HG03060 (cell line): Measurements from ENCODE around the gene GLRX3.

Source experiments
- ATAC-seq: cut with Tn5 transposase; IDR thresholded peaks from one replicate; pipeline ENCODE4 v1.9.1; 2021; ENCODE audit warnings: low read depth, moderate number of reproducible peaks; ENCODE audit not compliant: unreplicated experiment

The GLRX3 gene

DNA sequence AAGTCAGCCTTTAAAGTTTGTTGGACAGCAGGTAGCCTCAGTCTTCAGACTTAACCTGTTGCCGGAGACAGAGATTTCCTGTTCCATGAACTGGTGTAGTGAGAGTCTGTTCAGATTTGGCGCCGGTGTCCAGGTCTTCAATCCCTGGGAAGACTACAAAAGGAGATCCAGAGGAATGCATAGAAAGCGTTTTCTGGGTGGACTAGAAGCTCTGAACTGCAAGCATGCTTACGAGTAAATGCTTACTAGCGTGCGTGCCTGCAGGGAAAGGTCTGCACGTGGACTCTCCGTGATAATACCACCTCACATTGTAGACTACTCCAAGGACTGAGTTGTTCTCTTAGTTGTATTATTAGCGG lies 878 bp downstream of the GLRX3 start:
- ATAC-seq: no peak

DNA sequence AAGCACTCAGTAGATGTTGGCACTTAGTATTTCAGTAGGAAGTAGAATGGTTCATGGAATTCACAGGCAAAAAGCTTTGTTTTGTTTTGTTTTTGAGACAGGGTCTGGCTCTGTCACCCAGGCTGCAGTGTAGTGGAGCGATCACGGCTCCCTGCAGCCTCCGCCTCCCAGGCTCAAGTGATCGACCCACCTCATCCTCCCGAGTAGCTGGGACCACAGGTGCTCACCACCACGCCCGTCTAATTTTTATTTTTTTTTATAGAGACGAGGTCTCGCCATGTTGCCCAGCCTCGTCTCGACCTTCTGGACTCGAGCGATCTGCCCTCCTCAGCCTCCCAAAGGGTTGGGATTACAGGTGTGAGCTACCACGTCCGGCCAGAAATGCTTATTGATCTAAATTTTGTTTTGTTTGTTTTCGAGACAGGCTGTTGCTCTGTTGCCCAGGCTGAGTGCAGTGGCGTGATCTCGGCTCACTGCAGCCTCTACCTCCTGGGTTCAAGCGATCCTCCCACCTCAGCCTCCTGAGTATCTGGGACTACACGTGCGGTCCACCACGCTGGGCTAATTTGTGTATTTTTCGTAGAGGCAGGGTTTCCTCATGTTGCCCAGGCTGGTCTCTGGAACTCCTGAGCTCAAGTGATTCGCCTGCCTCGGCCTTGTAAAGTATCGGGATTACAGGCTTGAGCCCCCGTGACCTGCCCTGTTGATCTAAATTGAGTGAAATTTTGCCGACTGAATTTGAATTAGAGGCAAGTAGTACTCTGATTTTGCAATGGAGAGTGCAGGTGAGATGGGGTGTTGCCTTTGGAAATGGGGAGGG lies 1.7 kb downstream of the GLRX3 start:
- ATAC-seq: no peak

GRCh38 chr10:130138479-130138866 lies 2.3 kb downstream of the GLRX3 start:
- no peak for ATAC-seq

- no peak for ATAC-seq
Observed at GRCh38 chr10:130140425-130140824, 4.2 kb downstream of the GLRX3 start.

- no peak for ATAC-seq
Observed at GRCh38 chr10:130141038-130141437, 4.8 kb downstream of the GLRX3 start.

DNA sequence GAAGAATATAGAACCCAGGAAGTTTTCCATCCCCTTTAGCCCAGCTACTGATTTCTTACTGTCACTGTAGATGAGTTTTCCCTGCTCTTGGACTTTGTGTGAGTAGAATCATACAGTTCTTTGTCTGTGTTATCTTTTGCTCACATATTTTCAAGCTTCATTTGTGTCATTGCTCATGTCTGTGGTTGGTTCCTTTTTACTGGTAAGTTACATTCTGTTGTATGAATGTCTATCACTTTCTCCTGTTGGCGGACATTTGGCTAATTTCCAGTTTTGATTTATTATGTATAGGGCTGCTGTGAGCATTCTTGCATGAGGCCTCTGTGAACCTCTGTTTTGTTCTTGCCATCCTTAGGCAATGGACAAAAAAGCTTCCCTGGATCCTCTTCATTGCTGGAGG lies 5.3 kb downstream of the GLRX3 start:
- peak; percentile 33 for ATAC-seq

DNA sequence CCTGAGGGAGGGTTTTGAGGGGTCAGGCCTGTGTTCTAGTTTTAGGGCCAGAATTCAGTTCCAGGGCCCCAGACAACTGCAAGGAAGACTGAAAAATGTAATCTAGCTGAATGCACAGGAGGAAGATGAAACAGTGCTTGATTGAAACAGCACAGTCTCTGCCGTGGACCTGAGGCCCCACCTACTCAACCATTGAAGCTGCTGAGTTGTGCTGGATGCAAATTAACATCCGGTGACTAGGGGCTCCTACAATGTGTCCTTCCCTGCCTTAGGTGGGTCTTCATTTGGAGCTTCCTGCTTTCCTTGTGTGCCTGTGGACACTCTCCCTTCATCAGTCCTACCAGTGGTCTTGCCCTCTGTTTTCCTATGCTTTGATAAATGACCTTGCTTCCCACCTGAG lies 5.7 kb downstream of the GLRX3 start:
- peak; percentile 70 for ATAC-seq

DNA sequence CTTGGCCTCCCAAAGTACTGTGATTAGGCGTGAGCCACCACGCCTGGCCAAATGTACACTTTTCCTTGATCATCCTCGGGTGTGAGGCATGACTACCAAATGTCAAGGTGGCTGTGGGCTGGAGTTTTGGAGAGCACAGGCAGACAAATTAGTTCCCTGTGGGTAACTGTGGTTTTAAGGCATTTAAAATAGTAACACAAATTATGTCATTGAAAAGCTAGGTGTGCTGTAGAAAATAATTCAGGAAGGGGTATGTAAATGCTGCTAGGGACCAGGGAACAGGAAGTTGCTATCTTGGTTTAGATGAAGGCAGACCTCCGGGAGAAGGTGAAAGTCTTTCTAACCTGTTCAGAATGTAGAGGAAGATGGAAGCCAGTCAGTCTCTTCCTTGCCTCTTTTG lies 9.9 kb downstream of the GLRX3 start:
- no peak for ATAC-seq

DNA sequence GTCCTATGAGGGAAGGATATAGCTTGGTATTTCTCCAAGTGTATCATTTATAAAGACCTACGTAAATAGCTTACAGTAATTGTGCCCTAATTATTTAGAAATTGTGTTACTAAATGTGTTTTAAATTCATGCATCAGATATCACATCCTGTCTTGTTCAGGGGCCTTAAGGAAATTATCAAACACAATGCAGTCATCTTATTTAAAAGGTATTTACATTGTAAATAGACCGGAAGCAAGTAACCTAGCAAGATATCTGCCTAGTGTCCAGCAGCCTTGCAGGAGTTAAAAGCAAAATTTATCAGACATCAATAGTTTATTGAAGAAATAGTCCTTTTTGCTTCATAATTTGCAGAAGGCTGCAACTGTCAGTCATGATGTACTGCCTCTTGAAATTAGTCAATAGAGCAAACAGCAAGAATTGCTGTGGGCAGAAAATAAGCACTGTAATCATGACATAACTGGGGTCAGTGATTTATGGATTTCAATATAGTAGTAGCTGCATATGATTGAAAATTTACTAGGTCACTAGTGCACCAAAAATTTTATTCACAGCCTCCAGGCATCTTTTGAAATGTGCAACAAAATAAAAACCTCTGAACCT lies 23.1 kb downstream of the GLRX3 start:
- ATAC-seq: no peak

DNA sequence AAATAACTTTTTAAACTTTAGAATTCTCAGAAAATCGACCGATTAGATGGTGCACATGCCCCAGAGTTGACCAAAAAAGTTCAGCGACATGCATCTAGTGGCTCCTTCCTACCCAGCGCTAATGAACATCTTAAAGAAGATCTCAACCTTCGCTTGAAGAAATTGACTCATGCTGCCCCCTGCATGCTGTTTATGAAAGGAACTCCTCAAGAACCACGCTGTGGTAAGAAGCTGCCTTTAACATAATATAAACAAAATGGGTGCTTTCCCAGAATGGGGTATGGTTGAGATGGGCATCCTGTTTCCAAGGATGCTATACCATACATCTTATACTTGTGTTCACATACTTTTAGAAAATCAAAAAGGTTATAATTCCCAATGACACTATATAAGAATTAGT lies 24.6 kb downstream of the GLRX3 start:
- ATAC-seq: no peak

DNA sequence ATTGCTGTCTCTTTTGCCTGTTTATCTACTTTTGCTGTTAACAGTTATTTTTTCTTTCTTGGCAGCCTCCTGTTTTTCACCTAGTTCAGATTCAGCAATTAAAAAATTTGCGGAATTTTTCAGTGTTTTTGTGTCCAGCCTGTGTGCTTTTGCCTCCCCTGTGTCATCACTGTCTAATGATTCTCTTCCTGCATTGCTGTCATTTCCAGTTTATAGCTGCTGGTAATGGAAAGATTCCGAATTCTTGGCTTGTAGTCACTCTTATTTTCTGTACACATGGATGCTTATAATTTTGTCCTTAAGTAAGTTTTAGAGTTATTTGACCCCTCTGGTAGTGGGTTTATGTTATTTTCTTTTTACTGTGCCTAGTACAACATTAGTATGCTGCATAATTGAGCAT lies 25.1 kb downstream of the GLRX3 start:
- ATAC-seq: no peak

- ATAC-seq: no peak
Observed at GRCh38 chr10:130167193-130167592, 31.0 kb downstream of the GLRX3 start.

DNA sequence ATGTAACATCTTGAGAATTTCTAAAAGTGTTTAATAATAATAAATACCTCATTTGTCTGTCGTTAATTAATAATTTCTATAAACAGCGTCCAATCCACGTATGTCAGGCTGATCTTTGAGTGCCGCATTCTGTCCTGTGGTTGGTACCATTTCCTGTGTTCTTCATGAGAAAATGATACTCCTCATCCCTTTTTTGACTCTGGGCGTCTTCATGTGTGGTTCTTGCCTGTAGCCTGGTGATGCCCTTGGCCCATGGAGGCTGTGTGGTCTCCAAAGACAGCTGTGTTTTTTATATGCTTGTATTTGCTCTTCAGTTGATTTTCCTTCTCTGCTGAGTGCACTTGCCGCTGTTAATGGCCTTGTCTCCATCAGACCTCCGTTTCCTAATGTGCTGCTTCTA lies 31.5 kb downstream of the GLRX3 start:
- ATAC-seq: no peak

DNA sequence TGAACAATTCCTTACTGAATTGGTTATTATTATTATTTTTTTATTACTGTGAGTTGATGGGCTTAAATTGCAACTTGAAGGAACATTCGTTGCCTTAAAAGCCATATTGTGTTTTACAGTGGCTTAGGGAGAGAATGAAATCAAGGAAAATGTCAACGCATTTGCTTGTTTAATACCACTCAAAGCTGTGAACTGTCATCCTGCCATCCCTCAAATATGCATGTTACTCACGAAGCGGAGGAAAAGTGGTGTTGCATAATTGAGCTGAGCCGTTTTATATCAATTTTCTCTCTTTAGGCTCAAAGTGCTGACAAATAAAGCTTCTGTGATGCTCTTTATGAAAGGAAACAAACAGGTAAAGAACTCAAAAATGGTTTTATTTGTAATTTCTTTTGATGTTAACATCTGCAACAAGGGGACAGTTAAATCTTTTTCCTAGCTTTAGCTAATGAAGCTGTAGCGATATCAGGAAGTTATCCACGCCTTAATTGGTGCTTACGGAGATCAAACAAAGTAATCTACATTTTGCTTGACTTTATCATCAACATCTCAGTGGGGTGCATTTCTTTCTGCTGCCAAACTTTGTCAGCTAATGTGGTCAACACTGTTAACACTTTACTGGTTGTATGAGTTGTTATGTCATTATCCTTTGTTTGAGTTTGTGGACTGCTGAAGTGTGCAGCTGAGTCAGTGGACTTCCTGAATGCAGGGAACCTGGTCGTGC lies 33.1 kb downstream of the GLRX3 start:
- ATAC-seq: no peak

DNA sequence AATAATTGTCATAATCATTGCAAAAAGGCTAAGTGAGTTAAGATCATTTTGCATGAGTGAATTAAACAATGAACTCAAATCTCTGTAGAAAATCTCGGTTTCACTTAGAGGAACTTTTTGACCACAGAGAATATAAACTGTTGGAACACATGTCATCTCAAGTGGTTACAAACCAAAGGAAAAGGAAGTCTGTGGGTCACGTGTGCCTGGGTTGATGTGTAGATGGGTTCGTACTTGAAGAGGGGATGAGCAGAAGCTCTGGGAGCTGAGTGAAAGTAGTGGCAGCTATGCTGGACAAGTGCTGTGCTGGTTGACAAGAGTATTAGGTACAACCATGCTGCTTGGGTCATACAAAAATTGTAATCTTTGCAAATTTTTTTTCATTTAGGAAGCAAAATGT lies 35.0 kb downstream of the GLRX3 start:
- peak; percentile 58 for ATAC-seq

DNA sequence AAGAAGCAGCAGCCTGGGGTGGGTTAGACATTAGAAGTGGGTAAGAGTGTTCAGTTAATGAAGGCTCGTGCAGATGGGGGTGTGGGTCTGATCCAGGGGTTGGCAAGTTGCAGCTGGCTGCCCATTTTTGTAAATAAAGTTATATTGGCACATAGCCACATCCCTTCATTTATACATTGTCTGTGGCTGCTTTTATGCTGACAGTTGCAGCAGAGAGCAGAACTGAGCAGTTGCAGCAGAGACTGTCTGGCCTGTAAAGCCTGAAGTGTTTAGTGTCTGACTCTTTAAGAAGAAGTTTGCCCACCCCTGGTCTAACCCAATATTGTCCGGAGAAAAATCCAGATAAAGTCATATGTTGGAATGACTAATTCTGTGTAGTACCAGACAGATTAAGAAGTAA lies 38.1 kb downstream of the GLRX3 start:
- ATAC-seq: no peak

DNA sequence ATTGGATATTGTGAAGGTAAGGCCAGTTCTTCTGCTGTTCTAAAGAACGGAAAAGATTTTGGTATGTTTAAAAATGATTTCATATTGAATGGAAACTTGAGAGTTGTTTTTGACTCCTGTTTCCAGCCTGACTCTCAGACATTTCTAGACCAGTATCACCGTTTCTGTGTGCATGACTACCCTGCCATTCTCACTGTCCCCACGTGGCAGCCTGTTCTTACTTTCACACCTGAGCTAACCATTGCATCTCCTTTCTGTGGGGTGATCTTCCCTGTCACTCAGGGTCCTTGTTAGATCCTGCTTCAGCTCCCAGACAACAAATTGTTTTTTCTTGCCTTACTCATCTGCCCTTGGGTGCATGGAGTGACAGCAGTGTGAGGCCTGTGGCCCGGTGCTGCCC lies 38.9 kb downstream of the GLRX3 start:
- no peak for ATAC-seq

GRCh38 chr10:130177250-130177649 lies 41.1 kb downstream of the GLRX3 start:
- ATAC-seq: no peak

DNA sequence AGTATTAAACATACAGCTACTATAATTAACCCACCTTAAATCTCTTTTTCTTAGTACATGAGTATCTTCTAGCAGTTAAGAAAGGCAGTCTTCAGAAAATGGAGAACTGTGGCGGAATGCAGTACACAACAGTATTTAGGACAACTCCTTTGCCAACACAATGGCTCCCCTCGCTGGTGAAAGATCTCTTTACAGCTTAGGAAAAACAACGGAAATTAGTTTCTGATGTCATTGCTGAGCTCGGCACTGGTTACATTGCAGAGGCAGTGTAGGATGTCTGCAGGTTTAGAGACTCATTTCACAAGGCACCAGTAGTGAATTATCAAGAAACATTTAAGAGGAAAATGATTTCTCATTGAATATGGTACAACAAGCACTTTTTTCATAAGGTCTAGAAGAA lies 43.4 kb downstream of the GLRX3 start:
- ATAC-seq: no peak

GRCh38 chr10:130180416-130180815 lies 44.2 kb downstream of the GLRX3 start:
- no peak for ATAC-seq

GRCh38 chr10:130181858-130182257 lies 45.7 kb downstream of the GLRX3 start:
- no peak for ATAC-seq

- ATAC-seq: no peak
Observed at GRCh38 chr10:130185591-130185990, 49.4 kb downstream of the GLRX3 start.
